B cell (primary cell): ENCODE measurements around the gene RDH8. TPM values are rescaled to one million over a fixed set of nuclear protein-coding genes. Genes with fewer than 3 reads are reported as not detected.

Experiments
- ATAC-seq: fragments of 200-7000 bp; cut with Tn5 transposase; one replicate; pipeline ENCODE4 v1.10.0; 2021; ENCODE audit warnings: low read depth, mild to moderate bottlenecking, moderate number of reproducible peaks, moderate library complexity
- CTCF ChIA-PET: fragments of 350-600 bp; sonication (Branson Sonifier 250); formaldehyde crosslinking; loops from one replicate; lab custom pipeline; 2021; ENCODE audit warnings: antibody characterized with exemption, inconsistent platforms; lab: Charles Lee
- POLR2A ChIA-PET: fragments of 350-600 bp; sonication (Branson Sonifier 250); formaldehyde crosslinking; loops from one replicate; lab custom pipeline; 2021; ENCODE audit warnings: antibody characterized with exemption; lab: Charles Lee
- DNase-seq: peaks from one replicate; pipeline ENCODE4 v3.0.0; 2013
- H2AFZ ChIP-seq: 2 replicates; pipeline ENCODE4 v1.6.1; 2012; ENCODE audit warnings: mild to moderate bottlenecking, low read depth, low read length; ENCODE audit not compliant: insufficient read depth, poor library complexity, severe bottlenecking
- H3K27ac ChIP-seq, 2 donors: 1 replicate in 1 of 2; 2 replicates in 1 of 2; pipeline ENCODE4 v1.5.1; 2012 to 2013; ENCODE audit warnings: low read length in 2 of 2, mild to moderate bottlenecking in 2 of 2, moderate library complexity in 1 of 2
- H3K27me3 ChIP-seq, 4 experiments: fragments of 200-600 bp in 1 of 4; sonication (generic) in 1 of 4; replicated peaks in 1 of 4; 1 replicate in 2 of 4; 2 replicates in 2 of 4; pipeline versions ENCODE4 v1.6.1 to v1.7.0; 2013 to 2016; ENCODE audit warnings: low read length in 3 of 4, mild to moderate bottlenecking in 2 of 4, mixed read lengths in 1 of 4, moderate library complexity in 1 of 4; ENCODE audit not compliant: insufficient read depth in 4 of 4, control insufficient read depth in 3 of 4; ENCODE audit errors: control extremely low read depth in 1 of 4
- H3K36me3 ChIP-seq, 2 experiments: replicated peaks in 1 of 2; 1 replicate in 1 of 2; 2 replicates in 1 of 2; pipeline versions ENCODE4 v1.6.1 to v1.7.1; 2013; ENCODE audit warnings: low read length in 1 of 2; ENCODE audit not compliant: insufficient read depth in 2 of 2, control insufficient read depth in 1 of 2; ENCODE audit errors: control extremely low read depth in 1 of 2, extremely low read depth in 1 of 2
- H3K4me1 ChIP-seq, 2 donors: fragments of 200-600 bp in 1 of 2; sonication (generic) in 1 of 2; 1 replicate in 1 of 2; 2 replicates in 1 of 2; pipeline versions ENCODE4 v1.5.1 to v1.6.1; 2013 to 2017; ENCODE audit warnings: low read length in 2 of 2; ENCODE audit not compliant: control insufficient read depth in 2 of 2, insufficient read depth in 2 of 2
- H3K4me2 ChIP-seq: replicated peaks from 2 replicates; pipeline ENCODE3; 2012; ENCODE audit warnings: mild to moderate bottlenecking, low read depth, low read length; ENCODE audit not compliant: poor library complexity, severe bottlenecking
- H3K4me3 ChIP-seq, 5 experiments: fragments of 200-600 bp in 1 of 5; sonication (generic) in 1 of 5; 1 replicate in 3 of 5; 2 replicates in 2 of 5; pipeline versions ENCODE4 v1.5.1 to v1.7.0; 2011 to 2016; ENCODE audit warnings: low read length in 4 of 5, mild to moderate bottlenecking in 4 of 5, low read depth in 2 of 5, control low read depth in 1 of 5, moderate library complexity in 1 of 5; ENCODE audit not compliant: insufficient read depth in 1 of 5; ENCODE audit errors: control extremely low read depth in 1 of 5, extremely low read depth in 1 of 5
- H3K79me2 ChIP-seq: fragments of 200-600 bp; sonication (generic); one replicate; pipeline ENCODE4 v1.6.0; 2016; ENCODE audit warnings: low read length; ENCODE audit not compliant: control insufficient read depth, insufficient read depth
- H3K9ac ChIP-seq: fragments of 200-600 bp; sonication (generic); 2 replicates; pipeline ENCODE4 v1.6.1; 2017; ENCODE audit warnings: mild to moderate bottlenecking, low read length, moderate library complexity
- H3K9me3 ChIP-seq, 3 donors: one replicate each; pipeline versions ENCODE4 v1.6.1 to v1.7.1; 2013; ENCODE audit warnings: low read length in 2 of 3; ENCODE audit not compliant: control insufficient read depth in 2 of 3, insufficient read depth in 1 of 3; ENCODE audit errors: control extremely low read depth in 1 of 3
- H4K20me1 ChIP-seq: 2 replicates; pipeline ENCODE4 v1.6.0; 2012; ENCODE audit warnings: mild to moderate bottlenecking, low read length; ENCODE audit not compliant: insufficient read depth, control insufficient read depth, poor library complexity, severe bottlenecking
- H3K27ac Mint-ChIP-seq: one replicate; pipeline ENCODE4 v1.8.0; 2021; ENCODE audit warnings: mixed read lengths
- H3K27me3 Mint-ChIP-seq: one replicate; pipeline ENCODE4 v1.8.0; 2021; ENCODE audit warnings: mixed read lengths
- H3K4me1 Mint-ChIP-seq: one replicate; pipeline ENCODE4 v1.8.0; 2021; ENCODE audit warnings: mixed read lengths
- H3K4me3 Mint-ChIP-seq: one replicate; pipeline ENCODE4 v1.8.0; 2021; ENCODE audit warnings: mixed read lengths
- H3K9me3 Mint-ChIP-seq: one replicate; pipeline ENCODE4 v1.8.0; 2022; ENCODE audit warnings: mixed read lengths; ENCODE audit not compliant: insufficient read depth
- CTCF ChIP-seq: fragments of 200-600 bp; IDR thresholded peaks from one replicate; pipeline ENCODE4 v1.8.0; 2022; ENCODE audit warnings: antibody characterized with exemption, mild to moderate bottlenecking
- EZH2 ChIP-seq: IDR thresholded peaks from 2 replicates; pipeline ENCODE4 v1.6.1; 2012; ENCODE audit warnings: borderline replicate concordance, low read depth, mild to moderate bottlenecking, moderate library complexity, low read length; ENCODE audit not compliant: insufficient read depth, poor library complexity, severe bottlenecking
- WGBS: methylation state at CpG from one replicate; pipeline ENCODE4 v1.1.5; 2013; ENCODE audit warnings: missing lambda C conversion rate; ENCODE audit not compliant: insufficient coverage; 5-methylcytosine and 5-hydroxymethylcytosine counted together
- intact Hi-C: fragments of 100-400 bp; cut with micrococcal nuclease; formaldehyde crosslinking; loops from one replicate; pipeline ENCODE4 v1.10.0; 2022
- polyA plus RNA-seq: library from polyadenylated mRNA; depleted of rRNA; stranded (reverse); fragments of >200 nt; gene quantifications from 2 replicates; pipeline ENCODE4 v1.2.3, GENCODE V29; 2012
- total RNA-seq, 2 donors: library from RNA; stranded (reverse); fragments of 120-200 nt in 1 of 2; gene quantifications; 1 replicate in 1 of 2; 2 replicates in 1 of 2; pipeline versions ENCODE4 v1.2.3 to v1.2.4, GENCODE V29; 2013 to 2022

RDH8 gene
- total and polyA plus RNA-seq, 2 donors (not counting 1 experiment from before 2014, with no cell fraction given), result not detected

DNA sequence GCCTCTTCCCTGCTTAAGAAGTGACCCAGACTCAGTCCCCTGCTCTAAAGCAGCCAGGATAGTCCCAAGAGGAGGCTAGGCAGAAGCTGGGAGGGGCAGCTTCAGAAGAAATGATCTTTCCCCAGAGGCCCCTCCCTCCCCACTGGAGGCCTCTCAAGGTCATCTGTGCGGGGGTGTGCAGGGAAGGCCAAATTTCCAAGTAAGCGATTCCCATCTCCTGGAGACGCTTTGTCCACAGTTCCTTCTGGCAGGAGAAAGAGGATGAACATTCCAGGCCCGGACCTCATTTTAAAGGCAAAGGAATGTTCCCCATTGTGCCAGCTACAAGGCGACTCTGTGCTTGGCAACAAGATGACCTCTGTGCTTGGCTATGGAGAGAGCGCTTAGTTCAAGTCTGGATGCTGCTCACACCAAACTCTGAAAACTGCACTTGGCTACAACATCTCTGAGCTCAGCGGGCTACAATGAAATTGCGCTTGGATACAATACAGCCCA lies 26.4 kb upstream of the RDH8 start:
- DNase-seq, result no peak
- Histone ChIP-seq H3K4me2 (no peak overlapping the region), H3K27ac (no peak overlapping the region), H3K27me3 (peaks cover 0 to 12% (median 1%) of the 10 kb centered on the region in 4 experiments), H3K9ac (no peak overlapping the region), H3K79me2 (no peaks in the 10 kb centered on the region), H3K4me3 (no peak overlapping the region), H3K9me3 (peaks cover 0 to 4% (median 0%) of the 10 kb centered on the region in 3 donors), H2AFZ (no peak overlapping the region), H3K36me3 (no peaks in the 10 kb centered on the region), H3K4me1 (no peaks in the 10 kb centered on the region), H4K20me1 (no peaks in the 10 kb centered on the region)
- intact Hi-C loops, result no loop called here
- WGBS, result 79% methylated on average over 8 of the region's 8 CpGs
- TF ChIP-seq CTCF, result no peak
- TF ChIP-seq EZH2, result no peak
- peaks cover 31% of the 10 kb centered on the region for H3K27me3 Mint-ChIP-seq
- no peak overlapping the region for H3K27ac Mint-ChIP-seq
- ChIA-PET POLR2A (no interaction called here), CTCF (interaction anchor here (1.4 kb wide), 1 partner anchor 13 kb away, joined by 4 read pairs; no protein-coding TSS in a partner anchor)
- no peak for ATAC-seq
- H3K9me3 Mint-ChIP-seq, result peaks cover 2% of the 10 kb centered on the region
- no peak overlapping the region for H3K4me3 Mint-ChIP-seq
- H3K4me1 Mint-ChIP-seq, result peaks cover 6% of the 10 kb centered on the region

DNA sequence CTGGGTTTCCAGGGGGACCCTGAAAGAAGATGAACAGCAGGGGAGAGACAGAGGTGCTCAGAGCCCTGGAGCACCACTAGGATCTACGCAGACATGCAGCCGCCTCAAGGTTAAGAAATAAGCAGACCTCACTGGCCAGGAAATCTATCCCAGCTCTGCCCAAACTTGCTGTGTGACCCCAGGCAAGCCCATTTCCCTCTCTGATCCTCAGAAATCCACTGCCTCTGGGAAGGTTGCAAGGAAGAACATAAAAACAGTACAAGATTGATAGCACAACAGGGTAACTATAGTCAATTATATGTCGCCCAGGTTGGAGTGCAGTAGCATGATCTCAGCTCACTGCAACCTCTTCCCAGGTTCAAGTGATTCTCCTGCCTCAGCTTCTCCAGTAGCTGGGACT lies 23.8 kb upstream of the RDH8 start:
- DNase-seq (no peak), ATAC-seq (no peak)
- H3K27me3 ChIP-seq, result peaks cover 0 to 12% (median 0%) of the 10 kb centered on the region in 4 experiments
- H3K4me1 ChIP-seq, result no peaks in the 10 kb centered on the region
- Mint-ChIP-seq H3K4me1 (peaks cover 7% of the 10 kb centered on the region), H3K4me3 (no peak overlapping the region), H3K27me3 (peaks cover 26% of the 10 kb centered on the region), H3K27ac (no peak overlapping the region), H3K9me3 (no peaks in the 10 kb centered on the region)
- ChIA-PET POLR2A (no interaction called here), CTCF (no interaction called here)
- no peak overlapping the region for H3K9ac ChIP-seq
- 94% methylated on average over 3 of the region's 3 CpGs for WGBS
- H3K79me2 ChIP-seq, result no peaks in the 10 kb centered on the region
- H2AFZ ChIP-seq, result no peak overlapping the region
- no peaks in the 10 kb centered on the region for H3K36me3 ChIP-seq
- peaks cover 0 to 4% (median 0%) of the 10 kb centered on the region in 3 donors for H3K9me3 ChIP-seq
- H3K4me2 ChIP-seq, result no peak overlapping the region
- no peak overlapping the region for H3K27ac ChIP-seq
- H4K20me1 ChIP-seq, result no peaks in the 10 kb centered on the region
- H3K4me3 ChIP-seq, result no peak overlapping the region
- intact Hi-C loops, result no loop called here
- TF ChIP-seq CTCF (no peak), EZH2 (no peak)
